Mesenchymal stem cell (in vitro differentiated cells and primary cell): Measurements from ENCODE around the gene EIF1B.
A peak's percentile ranks its signal among the peaks of the same experiment; 100 is the strongest.

Experiments used
- DNase-seq: peaks from one replicate; pipeline ENCODE4 v3.0.0-alpha.2; 2013
- H2AFZ ChIP-seq: one replicate; pipeline ENCODE4 v1.6.1; 2013; ENCODE audit warnings: low read depth, mild to moderate bottlenecking, control low read depth, inconsistent platforms, low read length, moderate library complexity
- H2AK5ac ChIP-seq: 2 replicates; pipeline ENCODE4 v1.6.1; 2013; ENCODE audit warnings: low read length, moderate library complexity, mild to moderate bottlenecking, inconsistent platforms; ENCODE audit not compliant: severe bottlenecking
- H2BK120ac ChIP-seq: one replicate; pipeline ENCODE4 v1.6.1; 2013; ENCODE audit warnings: low read depth, mild to moderate bottlenecking, inconsistent platforms, low read length, moderate library complexity
- H2BK12ac ChIP-seq, 2 experiments: one replicate each; pipeline ENCODE4 v1.6.1; 2013; ENCODE audit warnings: inconsistent platforms in 2 of 2, low read length in 2 of 2, mild to moderate bottlenecking in 2 of 2, moderate library complexity in 2 of 2, control low read depth in 1 of 2
- H2BK15ac ChIP-seq: one replicate; pipeline ENCODE4 v1.6.1; 2013; ENCODE audit warnings: mild to moderate bottlenecking, low read depth, inconsistent platforms; ENCODE audit not compliant: poor library complexity, severe bottlenecking
- H2BK5ac ChIP-seq: 2 replicates; pipeline ENCODE4 v1.6.1; 2013; ENCODE audit warnings: low read depth, mild to moderate bottlenecking, low read length, control low read depth, inconsistent platforms; ENCODE audit not compliant: poor library complexity, severe bottlenecking
- H3K14ac ChIP-seq, 2 experiments: one replicate each; pipeline ENCODE4 v1.6.1; 2013; ENCODE audit warnings: inconsistent platforms in 2 of 2, low read length in 2 of 2, control low read depth in 1 of 2, mild to moderate bottlenecking in 1 of 2, moderate library complexity in 1 of 2
- H3K18ac ChIP-seq, 2 experiments: one replicate each; pipeline ENCODE4 v1.6.1; 2013; ENCODE audit warnings: inconsistent platforms in 2 of 2, low read length in 2 of 2, control low read depth in 1 of 2, low read depth in 1 of 2, mild to moderate bottlenecking in 1 of 2
- H3K23ac ChIP-seq, 2 experiments: one replicate each; pipeline ENCODE4 v1.6.1; 2013; ENCODE audit warnings: inconsistent platforms in 2 of 2, low read length in 2 of 2, mild to moderate bottlenecking in 2 of 2, moderate library complexity in 2 of 2, control low read depth in 1 of 2
- H3K27ac ChIP-seq: 2 replicates; pipeline ENCODE4 v1.5.1; 2013; ENCODE audit warnings: mild to moderate bottlenecking, moderate library complexity, low read length, control low read depth, inconsistent platforms; ENCODE audit not compliant: poor library complexity, severe bottlenecking
- H3K27me3 ChIP-seq, 2 experiments: 2 replicates each; pipeline versions ENCODE4 v1.6.1 to v1.7.0; 2013; ENCODE audit warnings: low read length in 2 of 2, mild to moderate bottlenecking in 2 of 2, moderate library complexity in 2 of 2, control low read depth in 1 of 2, inconsistent platforms in 1 of 2; ENCODE audit not compliant: control insufficient read depth in 1 of 2, insufficient read depth in 1 of 2
- H3K36me3 ChIP-seq, 2 experiments: 2 replicates each; pipeline versions ENCODE4 v1.6.1 to v1.7.0; 2013; ENCODE audit warnings: low read length in 2 of 2, control low read depth in 1 of 2, inconsistent platforms in 1 of 2, low read depth in 1 of 2, mild to moderate bottlenecking in 1 of 2; ENCODE audit not compliant: insufficient read depth in 2 of 2, control insufficient read depth in 1 of 2
- H3K4ac ChIP-seq, 2 experiments: one replicate each; pipeline ENCODE4 v1.6.1; 2013; ENCODE audit warnings: inconsistent platforms in 2 of 2, low read length in 2 of 2, mild to moderate bottlenecking in 2 of 2, moderate library complexity in 2 of 2, control low read depth in 1 of 2, low read depth in 1 of 2
- H3K4me1 ChIP-seq: 2 replicates; pipeline ENCODE4 v1.6.1; 2013; ENCODE audit warnings: low read depth, low read length, control low read depth; ENCODE audit not compliant: control insufficient read depth, insufficient read depth
- H3K4me2 ChIP-seq: 2 replicates; pipeline ENCODE4 v1.6.1; 2013; ENCODE audit warnings: low read length, mild to moderate bottlenecking, inconsistent platforms; ENCODE audit not compliant: poor library complexity, severe bottlenecking
- H3K4me3 ChIP-seq, 2 experiments: 2 replicates each; pipeline versions ENCODE4 v1.5.1 to v1.7.0; 2013; ENCODE audit warnings: low read length in 2 of 2, mild to moderate bottlenecking in 2 of 2, control low read depth in 1 of 2, low read depth in 1 of 2; ENCODE audit not compliant: insufficient read depth in 1 of 2
- H3K79me1 ChIP-seq: replicated peaks from 2 replicates; pipeline ENCODE4 v1.6.1; 2013; ENCODE audit warnings: mild to moderate bottlenecking, control low read depth, low read length, inconsistent platforms; ENCODE audit not compliant: poor library complexity, severe bottlenecking
- H3K9ac ChIP-seq: 2 replicates; pipeline ENCODE4 v1.7.0; 2013; ENCODE audit warnings: mild to moderate bottlenecking, low read length, moderate library complexity
- H3K9me3 ChIP-seq: 2 replicates; pipeline ENCODE4 v1.7.0; 2013; ENCODE audit warnings: mild to moderate bottlenecking, low read length; ENCODE audit not compliant: control insufficient read depth
- H4K8ac ChIP-seq: one replicate; pipeline ENCODE4 v1.6.1; 2013; ENCODE audit warnings: inconsistent platforms, mild to moderate bottlenecking, low read length, moderate library complexity
- H4K91ac ChIP-seq: one replicate; pipeline ENCODE4 v1.6.1; 2013; ENCODE audit warnings: mild to moderate bottlenecking, low read length, inconsistent platforms
- WGBS: methylation state at CpG from one replicate; pipeline ENCODE4 v1.1.7; 2013; ENCODE audit warnings: mixed read lengths; 5-methylcytosine and 5-hydroxymethylcytosine counted together

The EIF1B gene

GRCh38 chr3:40292637-40293349 is 16.7 kb upstream of the EIF1B start:
- no peak overlapping the region for H2BK15ac ChIP-seq
- H2AFZ ChIP-seq = no peak overlapping the region
- no peaks in the 10 kb centered on the region for H3K4me1 ChIP-seq
- H3K79me1 ChIP-seq = no peaks in the 10 kb centered on the region
- no peak overlapping the region for H2BK5ac ChIP-seq
- H2BK12ac ChIP-seq = no peak overlapping the region
- H2BK120ac ChIP-seq = no peak overlapping the region
- H3K14ac ChIP-seq = peak overlapping the region in 1 of 2 experiments; percentile 80
- peak overlapping the region; percentile 18 for H4K91ac ChIP-seq
- H4K8ac ChIP-seq = no peak overlapping the region
- H3K4me3 ChIP-seq = no peak overlapping the region
- DNase-seq = no peak
- no peak overlapping the region for H3K4ac ChIP-seq
- no peaks in the 10 kb centered on the region for H3K27me3 ChIP-seq
- H3K18ac ChIP-seq = no peak overlapping the region
- H3K27ac ChIP-seq = no peak overlapping the region
- H3K4me2 ChIP-seq = no peak overlapping the region
- H2AK5ac ChIP-seq = no peak overlapping the region
- WGBS = 73% methylated on average over 4 of the region's 4 CpGs
- H3K9ac ChIP-seq = no peak overlapping the region
- peaks cover 4 to 5% of the 10 kb centered on the region in 2 experiments for H3K36me3 ChIP-seq
- peaks cover 3% of the 10 kb centered on the region for H3K9me3 ChIP-seq
- no peak overlapping the region for H3K23ac ChIP-seq

GRCh38 chr3:40294434-40294833 is 15.1 kb upstream of the EIF1B start:
- no peak overlapping the region for H2BK15ac ChIP-seq
- no peak overlapping the region for H2BK5ac ChIP-seq
- no peak overlapping the region for H2BK12ac ChIP-seq
- H3K18ac ChIP-seq = no peak overlapping the region
- H3K79me1 ChIP-seq = no peaks in the 10 kb centered on the region
- no peaks in the 10 kb centered on the region for H3K4me1 ChIP-seq
- no peak for DNase-seq
- peaks cover 4 to 5% of the 10 kb centered on the region in 2 experiments for H3K36me3 ChIP-seq
- H3K27me3 ChIP-seq = no peaks in the 10 kb centered on the region
- H3K4me2 ChIP-seq = no peak overlapping the region
- H4K8ac ChIP-seq = no peak overlapping the region
- no peak overlapping the region for H3K9ac ChIP-seq
- H3K14ac ChIP-seq = no peak overlapping the region
- H3K4ac ChIP-seq = no peak overlapping the region
- H3K23ac ChIP-seq = no peak overlapping the region
- H2BK120ac ChIP-seq = no peak overlapping the region
- H3K9me3 ChIP-seq = peaks cover 3% of the 10 kb centered on the region
- H4K91ac ChIP-seq = no peak overlapping the region
- no peak overlapping the region for H3K27ac ChIP-seq
- no CpG with 5 or more reads among the region's 1 CpG for WGBS
- no peak overlapping the region for H2AK5ac ChIP-seq
- no peak overlapping the region for H3K4me3 ChIP-seq
- H2AFZ ChIP-seq = no peak overlapping the region

- H4K8ac ChIP-seq = no peak overlapping the region
- no peak overlapping the region for H2BK5ac ChIP-seq
- no peak overlapping the region for H2BK120ac ChIP-seq
- no peak overlapping the region for H2AFZ ChIP-seq
- no peaks in the 10 kb centered on the region for H3K27me3 ChIP-seq
- no peak overlapping the region for H3K14ac ChIP-seq
- no peak overlapping the region for H2AK5ac ChIP-seq
- no peak for DNase-seq
- no peaks in the 10 kb centered on the region for H3K79me1 ChIP-seq
- H2BK12ac ChIP-seq = no peak overlapping the region
- H3K27ac ChIP-seq = no peak overlapping the region
- H3K18ac ChIP-seq = no peak overlapping the region
- 92% methylated on average over 2 of the region's 2 CpGs for WGBS
- H3K23ac ChIP-seq = no peak overlapping the region
- no peak overlapping the region for H3K4ac ChIP-seq
- H3K36me3 ChIP-seq = peaks cover 0 to 5% of the 10 kb centered on the region in 2 experiments
- no peak overlapping the region for H2BK15ac ChIP-seq
- H3K9ac ChIP-seq = no peak overlapping the region
- no peak overlapping the region for H3K4me2 ChIP-seq
- H3K4me3 ChIP-seq = no peak overlapping the region
- H3K4me1 ChIP-seq = no peaks in the 10 kb centered on the region
- H3K9me3 ChIP-seq = no peaks in the 10 kb centered on the region
- H4K91ac ChIP-seq = no peak overlapping the region
These were observed 11.4 kb upstream of the EIF1B start for GRCh38 chr3:40298075-40298474.

GRCh38 chr3:40299130-40299720 is 10.3 kb upstream of the EIF1B start:
- WGBS = 91% methylated on average over 4 of the region's 5 CpGs
- H3K4me3 ChIP-seq = peak overlapping the region in 1 of 2 experiments; percentile 26
- peaks cover 0 to 5% of the 10 kb centered on the region in 2 experiments for H3K36me3 ChIP-seq
- H2AFZ ChIP-seq = no peak overlapping the region
- no peak overlapping the region for H4K8ac ChIP-seq
- no peak overlapping the region for H3K4ac ChIP-seq
- H2BK12ac ChIP-seq = peak overlapping the region in 1 of 2 experiments; percentile 14
- H3K14ac ChIP-seq = no peak overlapping the region
- DNase-seq = no peak
- H2BK5ac ChIP-seq = no peak overlapping the region
- H2AK5ac ChIP-seq = no peak overlapping the region
- H3K9ac ChIP-seq = peak overlapping the region; percentile 45
- H3K79me1 ChIP-seq = no peaks in the 10 kb centered on the region
- no peak overlapping the region for H3K4me2 ChIP-seq
- no peaks in the 10 kb centered on the region for H3K27me3 ChIP-seq
- H3K18ac ChIP-seq = peak overlapping the region; percentile 0 to 55
- peak overlapping the region; percentile 6 for H3K27ac ChIP-seq
- H3K9me3 ChIP-seq = no peaks in the 10 kb centered on the region
- no peak overlapping the region for H3K23ac ChIP-seq
- H4K91ac ChIP-seq = no peak overlapping the region
- no peaks in the 10 kb centered on the region for H3K4me1 ChIP-seq
- no peak overlapping the region for H2BK120ac ChIP-seq
- H2BK15ac ChIP-seq = no peak overlapping the region
